Heart left ventricle (tissue), 16 donors: Measurements from ENCODE around the gene PILRA. TPM values are rescaled to one million over a fixed set of nuclear protein-coding genes. Genes with fewer than 3 reads are reported as not detected.
"Not testable (repeated sequence)": the region's sequence is repeated elsewhere in the genome, so short reads cannot be mapped to it uniquely, and the experiment has no call there.

Experiments used
- ATAC-seq, 4 donors: fragments of 200-7000 bp; cut with Tn5 transposase; one replicate each; pipeline ENCODE4 v1.9.1; 2020 to 2022; ENCODE audit warnings: moderate library complexity in 4 of 4, mild to moderate bottlenecking in 3 of 4, moderate number of reproducible peaks in 1 of 4
- DNase-seq, 5 donors: peaks; one replicate each; pipeline ENCODE4 v3.0.0-alpha.2; 2020
- H3K27ac ChIP-seq, 12 donors: fragments of 200-600 bp; sonication (generic) in 4 of 12; one replicate each; pipeline versions ENCODE4 v1.5.0 to v1.8.0; 2016 to 2022; ENCODE audit warnings: mild to moderate bottlenecking in 2 of 12
- H3K27me3 ChIP-seq, 9 donors: fragments of 200-600 bp; sonication (generic) in 2 of 9; one replicate each; pipeline versions ENCODE4 v1.5.1 to v1.8.0; 2016 to 2022; ENCODE audit warnings: mild to moderate bottlenecking in 3 of 9
- H3K36me3 ChIP-seq, 9 donors: fragments of 200-600 bp; sonication (generic) in 2 of 9; one replicate each; pipeline versions ENCODE4 v1.5.0 to v1.8.0; 2018 to 2022; ENCODE audit warnings: mild to moderate bottlenecking in 2 of 9
- H3K4me1 ChIP-seq, 12 donors: fragments of 200-600 bp; sonication (generic) in 4 of 12; one replicate each; pipeline versions ENCODE4 v1.5.0 to v1.8.0; 2016 to 2022; ENCODE audit warnings: mild to moderate bottlenecking in 3 of 12
- H3K4me3 ChIP-seq, 12 donors: fragments of 200-600 bp; sonication (generic) in 4 of 12; one replicate each; pipeline versions ENCODE4 v1.5.0 to v1.8.0; 2017 to 2022; ENCODE audit warnings: mild to moderate bottlenecking in 9 of 12, moderate library complexity in 4 of 12
- H3K9me3 ChIP-seq, 12 donors: fragments of 200-600 bp; sonication (generic) in 4 of 12; one replicate each; pipeline versions ENCODE4 v1.5.0 to v1.8.0; 2016 to 2022; ENCODE audit warnings: mild to moderate bottlenecking in 1 of 12
- POLR2A ChIP-seq, 2 donors: fragments of 450-650 bp; IDR thresholded peaks; one replicate each; pipeline ENCODE4 v1.6.1; 2017; ENCODE audit warnings: antibody characterized with exemption in 2 of 2, mild to moderate bottlenecking in 2 of 2, moderate library complexity in 2 of 2
- WGBS, 4 donors: extraction: QIAGEN DNeasy Blood & Tissue Kit in 2 of 4; methylation state at CpG; one replicate each; pipeline versions ENCODE4 v1.1.5 to v1.1.7; 2013 to 2018; 5-methylcytosine and 5-hydroxymethylcytosine counted together
- intact Hi-C, 10 donors: fragments of 100-400 bp; cut with DNase I; formaldehyde crosslinking; loops; one replicate each; pipeline versions ENCODE4 v1.11.1 to v1.14.2; 2022
- long read RNA-seq, 3 donors: library from polyadenylated mRNA; unstranded; transcript quantifications; one replicate each; pipeline ENCODE4 v2.0.0, GENCODE V29; 2020 to 2021
- polyA plus RNA-seq, 2 donors: library from polyadenylated mRNA; stranded (reverse); fragments of 200-250 nt; gene quantifications; one replicate each; pipeline ENCODE4 v1.2.3, GENCODE V29; 2013
- total RNA-seq, 9 donors: library from RNA; depleted of rRNA in 2 of 9; stranded (reverse); fragments of >200 nt in 2 of 9; fragmentation: NEBNext Ultra II Directional in 3 of 9; extraction: Animal tissue kit (Norgen Biotek cat#: 25700) in 3 of 9; gene quantifications; one replicate each; pipeline versions ENCODE4 v1.1.0 to v1.2.4, GENCODE V29; 2016 to 2023
- TF ChIP-seq, protein P1 (sequence below), 12 donors: fragments of 200-600 bp; sonication (generic) in 4 of 12; IDR thresholded peaks; one replicate each; pipeline versions ENCODE4 v1.5.0 to v1.8.0; 2018 to 2022; ENCODE audit warnings: antibody characterized with exemption in 12 of 12, mild to moderate bottlenecking in 5 of 12
- donor health status: ischemic (EF 13 %, LVEDD 7.1; RV severe dilation, severe dysfunction).
- donor health status: healthy with polysubstance abuse.
- donor health status: DM: no; HTN: yes; CAD: no.
- donor health status: DM: no; HTN: no; CAD: no.
- donor health status: ischemic (EF 25% LVEDD 6.9; RV normal size, moderate dysfunction).
- donor health status: ischemic (EF 25% LVEDD 5.7; RV mildly dilated, moderate dysfunction).
- donor health status: healthy.
- donor health status: DM: yes; HTN: yes; CAD: no.
- donor health status: ischemic (EF 35%, LVEDD 5.7; RV mildly dilated, moderate dysfunction).
- donor health status: nonischemic (EF 11% LVEDD 7.7; RV severe dilation, severe dysfunction).
- donor health status: DM: yes; HTN: yes; CAD: no.
- donor health status: PGD.
- donor health status: ischemic (EF 29% LVEDD 5.4; RV normal size, mild dysfunction).
- donor health status: nonischemic (EF 23%, LVEDD 6.1; RV moderate dilation, normal function).

The PILRA gene
- 10 to 100 TPM in 2 of 9 donors, 1 to 10 TPM in 6, under 1 TPM in 1; 0.69 to 30.5 (median 3.4) TPM for total RNA-seq
- 1 to 10 TPM; 1.8 to 2.5 TPM for polyA plus RNA-seq
- long read RNA-seq, donor 1, result 0 reads
- long read RNA-seq, donor 2, partial matches to known transcripts, result 0 of 1 reads
- long read RNA-seq, donor 2, other reads (novel, unspliced or antisense), result 0 of 1 reads
- long read RNA-seq, donor 3, partial matches to known transcripts, result 0 of 1 reads
- long read RNA-seq, donor 3, other reads (novel, unspliced or antisense), result 1 of 1 reads

DNA sequence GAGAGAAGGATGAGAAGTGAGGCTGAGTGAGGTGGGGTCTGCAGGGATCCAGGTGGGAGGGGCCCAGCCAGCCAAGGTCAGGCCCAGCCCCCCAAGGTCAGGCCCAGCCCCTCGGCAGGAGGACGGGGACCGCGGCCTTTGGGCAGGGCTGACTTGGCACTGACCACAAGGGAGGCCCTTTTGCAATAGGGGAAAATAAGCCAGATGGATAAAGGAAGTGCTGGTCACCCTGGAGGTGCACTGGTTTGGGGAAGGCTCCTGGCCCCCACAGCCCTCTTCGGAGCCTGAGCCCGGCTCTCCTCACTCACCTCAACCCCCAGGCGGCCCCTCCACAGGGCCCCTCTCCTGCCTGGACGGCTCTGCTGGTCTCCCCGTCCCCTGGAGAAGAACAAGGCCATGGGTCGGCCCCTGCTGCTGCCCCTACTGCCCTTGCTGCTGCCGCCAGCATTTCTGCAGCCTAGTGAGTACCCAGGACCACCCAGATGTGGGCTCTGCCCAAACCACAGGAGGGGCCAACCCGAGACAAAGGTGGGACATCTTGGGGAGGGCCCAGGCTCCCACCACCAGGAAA, at the start of gene PILRA:
Gene PILRA, plus strand, starts transcription at position 227 of the 571 bp plus-strand sequence. Its CDS starts 170 bp downstream, at position 397.
- intact Hi-C loops, result no loop called here
- Histone ChIP-seq H3K27me3 (no peaks in the 10 kb centered on the region), H3K4me1 (peaks cover 0 to 61% (median 0%) of the 10 kb centered on the region in 12 donors), H3K4me3 (peak within 1 kb of the TSS in 7 of 12 donors; percentile 3 to 57 (median 22)), H3K9me3 (no peaks in the 10 kb centered on the region), H3K36me3 (peaks cover 0 to 8% (median 0%) of the 10 kb centered on the region in 9 donors), H3K27ac (peak within 1 kb of the TSS in 6 of 12 donors; percentile 4 to 94 (median 51))
- DNase-seq (peak in 1 of 5 donors; percentile 71), ATAC-seq (peak in 3 of 4 donors; percentile 44 to 51 (median 47))
- TF ChIP-seq, protein P1, sequence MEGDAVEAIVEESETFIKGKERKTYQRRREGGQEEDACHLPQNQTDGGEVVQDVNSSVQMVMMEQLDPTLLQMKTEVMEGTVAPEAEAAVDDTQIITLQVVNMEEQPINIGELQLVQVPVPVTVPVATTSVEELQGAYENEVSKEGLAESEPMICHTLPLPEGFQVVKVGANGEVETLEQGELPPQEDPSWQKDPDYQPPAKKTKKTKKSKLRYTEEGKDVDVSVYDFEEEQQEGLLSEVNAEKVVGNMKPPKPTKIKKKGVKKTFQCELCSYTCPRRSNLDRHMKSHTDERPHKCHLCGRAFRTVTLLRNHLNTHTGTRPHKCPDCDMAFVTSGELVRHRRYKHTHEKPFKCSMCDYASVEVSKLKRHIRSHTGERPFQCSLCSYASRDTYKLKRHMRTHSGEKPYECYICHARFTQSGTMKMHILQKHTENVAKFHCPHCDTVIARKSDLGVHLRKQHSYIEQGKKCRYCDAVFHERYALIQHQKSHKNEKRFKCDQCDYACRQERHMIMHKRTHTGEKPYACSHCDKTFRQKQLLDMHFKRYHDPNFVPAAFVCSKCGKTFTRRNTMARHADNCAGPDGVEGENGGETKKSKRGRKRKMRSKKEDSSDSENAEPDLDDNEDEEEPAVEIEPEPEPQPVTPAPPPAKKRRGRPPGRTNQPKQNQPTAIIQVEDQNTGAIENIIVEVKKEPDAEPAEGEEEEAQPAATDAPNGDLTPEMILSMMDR (IDR thresholded peaks at IDR 0.05), result no peak
- TF ChIP-seq POLR2A (IDR thresholded peaks at IDR 0.05), result no peak
- 0 to 67% (median 52%) methylated on average over 1 to 12 of the region's 12 CpGs for WGBS, 4 donors

DNA sequence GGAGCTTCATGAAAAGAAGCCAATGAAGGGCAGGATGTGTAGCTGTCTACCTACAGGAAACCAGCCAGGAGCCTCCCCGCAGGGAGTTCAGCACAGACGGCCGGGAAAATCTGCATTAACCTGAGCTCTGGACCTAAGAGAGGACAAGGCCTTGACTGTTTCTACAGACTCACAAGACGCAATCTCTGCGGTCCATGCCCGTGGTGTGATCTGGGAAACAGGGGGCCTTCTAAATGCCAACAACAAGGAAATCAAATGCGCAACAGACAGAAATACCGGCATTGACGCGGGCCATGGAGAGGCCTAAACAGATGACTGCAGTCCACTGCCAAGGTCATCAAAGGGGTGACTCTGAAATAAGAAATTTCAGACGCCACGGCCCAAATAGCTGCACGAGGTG, 49.1 kb upstream of the PILRA start:
- ATAC-seq, H3K27ac ChIP-seq, H3K9me3 ChIP-seq, DNase-seq, H3K27me3 ChIP-seq, H3K4me3 ChIP-seq, intact Hi-C loops, H3K4me1 ChIP-seq: not testable (repeated sequence)
- H3K36me3 ChIP-seq, result peaks cover 0 to 62% (median 25%) of the 10 kb centered on the region in 9 donors
- 86 to 92% (median 91%) methylated on average over 13 of the region's 13 CpGs for WGBS, 4 donors

DNA sequence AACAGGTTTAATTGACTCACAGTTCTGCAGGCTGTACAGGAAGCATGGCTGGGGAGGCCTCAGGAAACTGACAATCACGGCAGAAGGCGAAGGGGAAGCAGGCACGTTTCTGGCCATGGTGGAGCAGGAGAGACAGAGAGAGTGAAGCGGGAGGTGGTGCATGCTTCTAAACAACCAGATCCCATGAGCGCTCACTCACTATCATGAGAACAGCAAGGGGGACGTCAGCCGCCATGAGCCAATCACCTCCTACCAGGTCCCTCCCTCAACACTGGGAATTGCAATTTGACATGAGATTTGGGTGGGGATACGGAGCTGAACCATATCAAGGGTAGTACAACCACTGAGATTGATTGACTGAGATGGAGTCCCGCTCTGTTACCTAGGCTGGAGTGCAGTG, 47.6 kb upstream of the PILRA start:
- H3K4me3 ChIP-seq, H3K27me3 ChIP-seq, ATAC-seq, H3K9me3 ChIP-seq, DNase-seq, intact Hi-C loops, H3K4me1 ChIP-seq, H3K27ac ChIP-seq: not testable (repeated sequence)
- WGBS, 4 donors, result 79 to 88% (median 87%) methylated on average over 8 to 9 of the region's 9 CpGs
- H3K36me3 ChIP-seq, result peaks cover 0 to 66% (median 32%) of the 10 kb centered on the region in 9 donors

DNA sequence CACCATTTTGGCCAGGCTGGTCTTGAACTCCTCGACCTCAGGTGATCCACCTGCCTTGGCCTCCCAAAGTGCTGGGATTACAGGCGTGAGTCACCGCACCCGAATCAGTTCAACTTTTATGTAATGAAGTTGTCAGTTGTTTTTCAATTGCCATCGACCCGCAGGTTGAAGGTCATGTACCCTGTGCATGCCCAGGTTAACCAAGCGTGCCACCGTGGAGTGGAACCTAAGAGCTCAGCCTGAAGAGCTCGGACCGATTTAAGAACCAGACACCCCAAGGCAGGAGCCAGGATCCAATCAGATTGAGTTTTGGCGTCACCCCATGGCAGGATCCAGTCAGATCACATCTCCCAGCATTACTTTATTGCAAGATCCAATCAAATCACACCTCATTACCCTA, 46.4 kb upstream of the PILRA start:
- not testable (repeated sequence) for ATAC-seq

DNA sequence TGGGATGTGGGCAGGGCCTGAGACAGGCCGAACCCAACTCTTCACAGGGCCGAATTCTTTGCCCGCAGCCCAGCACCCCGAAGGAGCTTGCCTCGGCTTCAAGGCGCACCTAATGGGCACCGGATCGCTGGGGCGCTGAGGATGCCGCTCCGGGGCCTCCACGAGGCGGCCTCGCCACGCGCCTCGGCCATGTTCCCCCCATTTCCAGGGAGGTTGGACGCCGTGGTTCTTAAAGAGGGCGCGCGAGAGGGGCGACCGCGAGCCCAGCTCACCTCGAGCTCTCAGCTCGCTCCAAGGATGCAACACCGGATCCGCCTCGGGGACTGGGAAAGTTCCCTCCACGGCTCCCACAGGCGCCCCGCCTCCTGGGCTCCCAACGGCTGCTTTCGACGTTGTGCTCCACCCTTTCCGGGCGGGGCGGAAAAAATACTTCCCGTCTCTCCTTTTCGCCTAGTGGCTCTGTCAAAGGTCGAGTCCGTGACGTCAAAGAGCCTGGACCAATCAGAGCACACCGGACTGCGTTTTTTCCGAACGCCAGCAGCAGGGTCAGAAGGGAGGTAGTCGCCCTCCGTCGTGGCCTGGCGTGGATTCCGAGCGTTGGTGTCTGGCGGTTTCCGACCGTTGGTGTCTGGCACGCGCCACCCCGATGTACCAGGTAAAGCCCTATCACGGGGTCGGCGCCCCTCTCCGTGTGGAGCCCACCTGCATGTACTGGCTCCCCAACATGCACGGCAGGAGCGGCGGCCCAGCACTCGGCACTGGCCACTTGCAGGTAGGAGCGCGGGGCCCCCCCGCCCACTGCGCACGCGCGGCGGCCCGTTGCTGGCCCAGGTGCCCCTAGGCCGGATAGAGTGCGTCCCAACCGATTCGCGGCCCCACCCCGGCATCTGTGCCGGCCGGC, 37.5 kb upstream of the PILRA start:
- peaks cover 0 to 37% (median 19%) of the 10 kb centered on the region in 9 donors for H3K36me3 ChIP-seq
- peak overlapping the region; percentile 51 to 99 (median 82) for H3K4me3 ChIP-seq
- H3K27me3 ChIP-seq, intact Hi-C loops, H3K9me3 ChIP-seq: not testable (repeated sequence)
- ATAC-seq (peak; percentile 98 to 100 (median 99)), DNase-seq (peak; percentile 92 to 94 (median 93))
- peak overlapping the region; percentile 55 to 98 (median 94) for H3K27ac ChIP-seq
- 0 to 1% (median 0%) methylated on average over 32 to 82 of the region's 85 CpGs for WGBS, 4 donors
- TF ChIP-seq, protein P1 (IDR thresholded peaks at IDR 0.05), result peak in 1 of 12 donors; percentile 3
- peak; percentile 84 to 99 for TF ChIP-seq POLR2A (IDR thresholded peaks at IDR 0.05)
- peaks cover 0 to 23% (median 10%) of the 10 kb centered on the region in 12 donors for H3K4me1 ChIP-seq

More for the DNA sequence above, 46.4 kb upstream of the PILRA start:
- H3K27ac ChIP-seq, H3K9me3 ChIP-seq, H3K4me3 ChIP-seq, H3K27me3 ChIP-seq, DNase-seq, intact Hi-C loops, H3K4me1 ChIP-seq: not testable (repeated sequence)
- 94 to 100% (median 95%) methylated on average over 7 to 10 of the region's 11 CpGs for WGBS, 4 donors
- H3K36me3 ChIP-seq, result peaks cover 0 to 72% (median 32%) of the 10 kb centered on the region in 9 donors

DNA sequence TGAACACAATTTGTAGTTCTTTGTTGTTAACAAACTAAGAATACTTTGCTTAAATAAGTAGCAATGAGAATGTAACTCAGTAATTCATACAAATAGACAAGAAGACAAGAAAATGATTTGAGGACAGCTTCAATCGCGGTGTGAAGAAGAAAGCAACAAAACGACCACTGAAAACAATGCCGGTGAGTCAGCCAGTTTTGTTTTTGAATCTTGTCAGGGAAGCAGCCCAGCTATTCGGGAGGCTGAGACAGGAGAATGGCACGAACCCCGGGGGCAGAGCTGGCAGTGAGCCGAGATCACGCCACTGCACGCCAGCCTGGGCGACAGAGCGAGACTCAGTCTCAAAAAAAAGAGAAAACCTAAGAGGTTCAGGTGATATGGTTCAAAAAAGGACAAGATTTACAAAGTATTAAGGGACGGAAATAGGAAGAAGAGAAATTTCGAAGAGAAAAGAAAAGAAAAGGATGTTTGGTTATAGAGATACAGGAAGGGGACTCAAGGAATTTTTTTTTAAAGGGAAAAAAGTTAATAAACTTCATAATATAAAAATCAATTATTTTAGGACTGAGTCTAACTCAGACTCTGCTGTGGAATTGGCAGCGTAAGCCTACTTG, 35.1 kb upstream of the PILRA start:
- 85 to 92% (median 87%) methylated on average over 15 of the region's 15 CpGs for WGBS, 4 donors
- ATAC-seq, intact Hi-C loops, H3K9me3 ChIP-seq, H3K4me3 ChIP-seq, DNase-seq, H3K27me3 ChIP-seq, H3K27ac ChIP-seq: not testable (repeated sequence)
- peaks cover 0 to 48% (median 26%) of the 10 kb centered on the region in 9 donors for H3K36me3 ChIP-seq
- peaks cover 0 to 33% (median 15%) of the 10 kb centered on the region in 12 donors for H3K4me1 ChIP-seq

DNA sequence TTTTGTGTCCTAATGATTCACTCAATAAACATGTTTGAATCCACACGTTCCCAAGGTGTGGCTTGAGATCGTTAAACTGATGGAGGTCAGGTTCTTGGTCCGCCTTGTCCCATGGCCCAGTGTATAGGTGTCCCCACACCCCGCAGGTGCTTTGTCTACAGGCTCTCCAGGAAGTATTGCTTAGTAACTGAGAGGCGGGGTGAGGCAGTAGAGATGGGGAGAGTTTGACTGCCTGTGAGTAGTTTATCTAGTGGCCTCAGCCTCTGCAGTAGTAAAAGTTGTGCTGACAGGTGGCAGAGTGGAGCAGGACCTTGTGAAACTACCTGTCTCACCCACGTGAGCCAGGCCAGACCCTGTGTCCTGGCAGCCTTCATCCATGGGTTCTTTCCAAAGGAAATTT, 32.0 kb upstream of the PILRA start:
- not testable (repeated sequence) for ATAC-seq
- 70 to 84% (median 82%) methylated on average over 6 of the region's 6 CpGs for WGBS, 4 donors

More for the DNA sequence above, 32.0 kb upstream of the PILRA start:
- not testable (repeated sequence) for H3K27ac ChIP-seq, H3K9me3 ChIP-seq, DNase-seq, H3K4me3 ChIP-seq, H3K27me3 ChIP-seq
- H3K4me1 ChIP-seq, result peaks cover 0 to 33% (median 23%) of the 10 kb centered on the region in 12 donors
- H3K36me3 ChIP-seq, result peaks cover 0 to 70% (median 32%) of the 10 kb centered on the region in 9 donors
- intact Hi-C loops, result loop anchor here in 2 of 10 donors (10.0 kb wide), 3 partner anchors 126 to 206 kb away; partner anchors contain the start of genes LAMTOR4 (in 1 of the 2) and PVRIG (in 1 of the 2)
